SIG-M5 (cell line): ENCODE data around the gene MYOC.
"Not testable (repeated sequence)": the region's sequence is repeated elsewhere in the genome, so short reads cannot be mapped to it uniquely, and the experiment has no call there.

Experiments
- DNase-seq: peaks from one replicate; lab custom pipeline; 2025; lab: John Stamatoyannopoulos, UW

The MYOC gene

DNA sequence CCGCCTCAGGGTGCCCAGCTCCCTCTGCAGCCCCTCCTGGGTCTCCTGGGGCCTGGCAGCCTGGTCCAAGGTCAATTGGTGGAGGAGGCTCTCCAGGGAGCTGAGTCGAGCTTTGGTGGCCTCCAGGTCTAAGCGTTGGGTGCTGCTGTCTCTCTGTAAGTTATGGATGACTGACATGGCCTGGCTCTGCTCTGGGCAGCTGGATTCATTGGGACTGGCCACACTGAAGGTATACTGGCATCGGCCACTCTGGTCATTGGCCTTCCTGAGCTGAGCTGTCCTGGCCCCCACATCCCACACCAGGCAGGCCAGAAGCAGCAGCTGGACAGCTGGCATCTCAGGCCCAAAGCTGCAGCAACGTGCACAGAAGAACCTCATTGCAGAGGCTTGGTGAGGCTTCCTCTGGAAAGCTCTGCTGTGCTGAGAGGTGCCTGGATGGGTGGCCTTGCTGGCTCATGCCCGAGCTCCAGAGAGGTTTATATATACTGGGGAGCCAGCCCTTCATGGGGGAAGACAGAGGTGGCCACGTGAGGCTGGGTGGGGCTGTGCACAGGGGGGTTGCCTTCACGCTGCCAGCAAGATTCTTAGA lies at the start of gene MYOC:
TSS of gene MYOC (minus strand) at position 455 of the 589 bp plus-strand sequence. CDS start at position 378, 77 bp downstream.
- no peak for DNase-seq

DNA sequence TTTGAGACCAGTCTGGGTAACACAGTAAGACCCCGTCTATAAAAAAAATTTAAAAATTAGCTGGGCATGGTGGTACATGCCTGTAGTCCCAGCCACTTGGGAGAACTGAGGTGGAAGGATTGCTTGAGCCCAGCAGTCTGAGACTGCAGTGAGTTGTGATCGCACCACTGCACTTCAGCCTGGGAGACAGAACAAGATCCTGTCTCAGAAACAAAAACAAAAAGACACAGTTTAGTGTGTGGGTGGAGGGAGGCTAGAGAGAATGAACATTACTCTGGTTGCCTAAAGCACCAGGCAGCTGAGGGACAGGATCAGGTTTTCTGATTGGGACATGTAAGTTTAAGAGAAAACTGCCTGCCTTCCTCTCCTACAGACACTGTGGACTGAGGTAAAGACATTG lies 47.0 kb upstream of the MYOC start:
- DNase-seq: no peak

DNA sequence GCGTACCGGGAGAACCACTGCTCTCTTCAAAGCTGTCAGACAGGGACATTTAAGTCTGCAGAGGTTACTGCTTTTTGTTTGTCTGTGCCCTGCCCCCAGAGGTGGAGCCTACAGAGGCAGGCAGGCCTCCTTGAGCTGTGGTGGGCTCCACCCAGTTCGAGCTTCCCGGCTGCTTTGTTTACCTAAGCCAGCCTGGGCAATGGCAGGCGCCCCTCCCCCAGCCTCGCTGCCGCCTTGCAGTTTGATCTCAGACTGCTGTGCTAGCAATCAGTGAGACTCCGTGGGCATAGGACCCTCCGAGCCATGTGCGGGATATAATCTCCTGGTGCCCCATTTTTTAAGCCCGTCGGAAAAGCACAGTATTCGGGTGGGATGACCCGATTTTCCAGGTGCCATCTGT lies 43.3 kb upstream of the MYOC start:
- not testable (repeated sequence) for DNase-seq

DNA sequence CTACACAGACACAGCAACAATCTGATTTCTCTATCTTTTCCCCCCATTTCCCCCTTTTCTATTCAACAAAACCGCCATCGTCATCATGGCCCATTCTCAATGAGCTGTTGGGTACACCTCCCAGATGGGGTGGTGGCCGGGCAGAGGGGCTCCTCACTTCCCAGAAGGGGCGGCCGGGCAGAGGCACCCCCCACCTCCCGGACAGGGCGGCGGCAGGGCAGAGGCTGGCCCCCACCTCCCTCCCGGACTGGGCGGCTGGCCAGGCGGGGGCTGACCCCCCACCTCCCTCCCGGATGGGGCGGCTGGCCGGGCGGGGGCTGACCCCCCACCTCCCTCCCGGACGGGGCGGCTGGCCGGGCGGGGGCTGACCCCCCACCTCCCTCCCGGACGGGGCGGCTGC lies 41.1 kb upstream of the MYOC start:
- not testable (repeated sequence) for DNase-seq

DNA sequence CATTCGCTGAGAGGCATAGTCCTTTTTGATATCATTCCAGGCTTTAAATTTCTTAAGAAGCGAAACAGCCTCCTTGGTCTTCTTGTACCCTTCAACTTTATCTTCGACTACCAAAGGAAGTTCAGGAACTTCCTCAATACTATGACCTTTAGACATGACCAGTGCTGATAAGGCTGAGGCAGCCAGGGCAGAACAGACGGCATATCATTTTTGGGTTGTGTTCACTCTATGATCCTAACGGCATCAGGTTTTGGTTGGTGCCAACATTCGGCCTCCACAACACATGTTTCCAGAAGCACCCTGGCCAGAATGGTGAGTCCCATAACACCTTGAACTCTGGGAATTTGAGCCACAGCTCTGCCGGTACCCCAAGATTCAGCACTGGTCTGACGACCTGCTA lies 31.4 kb upstream of the MYOC start:
- no peak for DNase-seq

DNA sequence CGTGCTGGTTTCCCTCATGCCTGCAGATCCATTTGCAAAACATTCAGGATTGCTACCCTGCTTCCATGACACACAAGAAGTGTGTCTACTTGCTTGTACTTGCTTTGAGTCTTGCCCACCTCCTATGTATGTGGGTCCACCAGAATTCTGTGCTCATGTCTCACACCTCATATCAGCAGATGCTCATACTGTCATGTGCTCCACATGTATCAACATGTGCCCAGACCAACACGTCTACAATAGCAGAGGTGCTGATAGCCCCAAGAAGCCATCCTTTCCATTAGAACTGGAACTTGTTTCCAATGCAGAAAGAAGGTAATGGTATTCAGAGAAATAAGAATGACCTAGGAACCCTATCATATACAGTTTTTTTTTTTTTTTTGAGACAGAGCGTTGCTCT lies 27.9 kb upstream of the MYOC start:
- no peak for DNase-seq

DNA sequence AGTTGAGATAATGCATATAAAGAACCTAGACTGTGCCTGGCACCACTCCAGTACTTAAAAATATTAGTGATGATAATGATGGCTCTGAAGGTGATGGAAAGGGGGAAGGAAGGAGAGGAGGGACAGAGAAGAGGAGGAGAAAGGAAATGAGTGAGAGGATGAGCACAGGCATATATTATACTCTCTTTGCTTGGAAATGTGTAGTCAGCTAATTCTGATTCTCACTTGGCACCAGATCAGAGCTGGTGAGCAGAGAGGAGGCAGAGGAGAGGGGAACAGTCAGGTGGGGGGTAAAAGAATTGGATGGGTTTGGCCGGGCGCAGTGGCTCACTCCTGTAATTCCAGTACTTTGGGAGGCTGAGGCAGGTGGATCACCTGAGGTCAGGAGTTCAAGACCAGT lies 24.3 kb upstream of the MYOC start:
- no peak for DNase-seq

DNA sequence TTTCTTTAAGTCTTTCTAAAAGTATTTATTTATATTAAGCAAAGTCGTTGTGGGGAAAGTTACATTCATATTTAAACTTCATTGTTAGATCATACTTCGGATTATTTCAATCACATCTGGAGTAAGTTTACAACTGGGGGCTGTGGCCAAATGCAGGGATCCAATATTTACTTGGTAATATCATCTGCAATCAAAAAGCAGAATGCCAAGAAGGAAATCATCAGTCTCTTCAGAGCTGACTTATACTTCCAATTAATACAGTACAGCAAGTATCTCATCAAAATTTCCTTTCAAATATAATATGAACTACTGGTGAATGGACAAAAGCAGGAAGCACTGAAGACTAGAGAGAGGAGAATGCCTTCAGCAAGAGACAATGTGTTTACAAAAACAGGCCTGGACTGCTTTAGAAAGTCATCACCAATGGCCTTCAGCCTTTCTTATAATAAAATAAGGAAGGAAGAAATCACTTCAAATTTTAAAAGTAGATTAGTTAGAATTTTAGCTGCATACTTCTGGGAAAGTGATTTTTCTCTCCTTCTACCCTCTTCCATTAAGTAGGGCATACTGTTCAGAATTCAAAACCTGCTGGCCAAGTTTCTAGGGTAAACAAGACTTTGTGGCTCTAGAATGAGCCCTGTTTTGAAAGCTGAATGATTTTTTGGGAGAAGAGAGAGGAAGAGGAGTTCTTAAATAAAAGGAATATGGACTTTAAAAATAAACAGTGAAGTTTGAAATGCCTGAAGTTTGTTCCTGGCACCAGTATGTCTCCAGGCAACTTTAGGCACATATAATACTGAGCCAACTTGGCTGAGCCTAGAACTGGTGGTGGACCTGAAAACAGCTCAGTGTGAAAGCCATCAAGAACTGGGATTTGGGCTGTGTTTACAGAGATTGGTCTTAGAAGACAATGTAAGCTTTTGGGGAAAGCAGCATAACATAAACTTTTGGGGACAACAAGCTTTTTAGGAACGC lies 22.2 kb upstream of the MYOC start:
- no peak for DNase-seq

DNA sequence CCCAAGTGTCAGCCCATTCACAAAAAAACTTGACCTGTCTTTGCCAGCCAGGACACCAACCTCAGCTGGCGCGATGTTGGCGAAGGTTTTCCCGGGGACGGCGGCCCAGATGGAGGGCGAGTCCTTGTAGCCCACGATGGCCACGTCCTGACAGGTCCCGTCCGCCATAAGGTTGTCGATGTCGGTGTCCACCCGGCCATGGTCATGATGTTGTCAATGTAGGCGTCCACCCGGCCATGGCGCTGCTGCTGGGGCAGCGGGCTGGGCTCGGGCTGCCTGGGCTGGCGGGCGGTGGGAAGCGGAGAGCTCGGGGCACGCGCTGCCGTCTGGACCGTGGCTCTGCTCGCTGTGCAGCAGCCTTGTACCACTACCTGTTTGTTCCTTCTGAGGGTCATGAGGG lies 18.3 kb upstream of the MYOC start:
- DNase-seq: no peak

DNA sequence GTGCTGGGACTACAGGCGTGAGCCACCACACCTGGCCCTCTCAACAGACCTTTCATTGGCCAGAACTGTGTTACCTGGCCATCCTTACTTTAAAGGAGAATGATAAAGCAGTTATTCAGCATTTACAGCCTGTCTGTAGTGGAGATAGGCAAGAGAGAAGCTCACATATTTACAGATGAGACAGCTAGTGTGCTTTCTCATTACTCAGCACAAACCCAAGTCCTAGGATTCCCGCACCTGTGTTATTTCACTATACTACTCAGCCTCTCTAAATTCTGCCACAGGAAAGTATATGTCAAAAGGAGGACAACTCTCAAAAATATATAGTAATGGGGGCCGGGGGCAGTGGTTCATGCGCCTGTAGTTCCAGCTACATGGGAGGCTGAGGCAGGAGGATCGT lies 15.9 kb upstream of the MYOC start:
- DNase-seq: no peak

DNA sequence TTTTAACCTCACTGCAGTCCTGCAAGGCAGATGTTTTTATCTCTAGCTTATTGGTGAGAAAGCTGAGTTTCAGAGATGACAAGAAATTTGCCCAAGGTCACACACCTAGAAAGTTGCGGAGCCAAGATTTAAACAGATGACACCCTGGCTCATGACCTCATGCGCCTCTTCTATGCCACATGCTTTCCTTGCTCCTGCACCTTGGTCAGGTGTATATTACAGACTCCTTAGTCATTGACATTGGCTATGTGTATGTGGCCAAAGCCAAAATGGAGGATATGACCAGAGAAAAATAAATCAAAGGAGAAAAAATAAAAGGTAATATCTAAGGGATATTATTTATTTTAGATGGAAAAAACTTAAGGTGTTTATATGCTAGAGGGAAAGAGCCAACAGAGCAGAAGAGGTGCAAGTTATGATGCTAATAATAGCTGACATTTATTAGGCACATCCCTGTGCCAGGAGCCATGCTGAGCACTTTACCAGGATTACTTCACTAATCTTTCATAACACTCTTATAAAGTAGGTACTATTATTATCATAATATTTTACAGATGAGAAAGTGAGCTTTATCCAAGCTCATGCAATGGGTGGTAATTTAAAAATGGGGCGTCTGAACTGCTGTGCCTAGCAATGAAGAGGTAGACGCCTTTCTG lies 13.8 kb upstream of the MYOC start:
- DNase-seq: no peak

DNA sequence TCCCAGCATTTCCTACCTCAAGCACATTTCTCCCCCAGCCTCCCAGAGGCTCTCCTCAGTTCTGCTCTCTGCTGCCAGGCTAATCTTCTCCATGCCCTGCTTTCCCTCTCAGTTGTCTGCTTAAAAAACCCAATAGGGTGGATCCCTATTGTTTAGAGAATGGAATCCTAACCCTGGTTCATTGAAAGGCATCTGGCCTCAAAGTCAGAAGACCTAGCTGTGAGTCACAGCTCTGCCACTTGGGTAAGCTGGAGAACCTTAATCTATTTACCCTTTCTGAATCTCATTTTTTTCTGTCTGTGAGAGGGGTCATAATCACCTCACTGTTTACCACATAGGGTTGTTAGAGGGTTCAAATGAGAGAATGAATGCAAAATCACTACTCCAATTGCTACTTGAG lies 12.5 kb upstream of the MYOC start:
- no peak for DNase-seq

DNA sequence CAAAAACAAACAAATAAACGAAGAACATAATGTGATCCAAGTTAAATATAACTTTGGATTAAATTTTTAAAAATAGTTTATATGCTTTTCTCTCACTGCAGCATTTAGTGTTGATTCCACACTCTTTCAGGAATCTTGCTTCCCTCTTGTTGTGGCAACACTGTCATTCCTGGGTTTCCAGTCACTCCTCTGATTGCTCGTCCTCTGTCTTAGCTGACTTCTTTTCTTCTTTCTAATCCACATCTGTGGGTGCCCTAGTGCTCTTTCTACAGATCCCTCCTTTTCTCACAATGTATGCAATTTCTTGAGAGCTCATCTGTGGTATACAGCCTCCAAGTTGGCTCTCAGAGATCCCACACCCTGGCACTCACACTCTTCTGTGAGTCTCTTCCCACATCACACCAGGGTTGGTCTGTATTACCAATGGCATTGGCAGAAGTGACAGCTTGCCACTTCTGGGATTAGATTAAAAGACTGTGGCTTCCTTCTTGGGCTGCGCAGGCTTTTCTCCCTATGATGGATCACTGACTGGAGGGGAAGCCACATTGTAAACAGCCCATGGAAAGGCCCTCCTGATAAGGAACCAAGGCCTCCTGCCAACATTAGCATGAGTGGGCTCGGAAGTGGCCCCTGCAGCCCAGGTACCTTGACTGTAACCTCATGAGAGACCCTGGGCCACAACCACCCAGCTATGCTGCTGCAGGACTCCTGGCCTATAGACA lies 11.5 kb upstream of the MYOC start:
- no peak for DNase-seq

DNA sequence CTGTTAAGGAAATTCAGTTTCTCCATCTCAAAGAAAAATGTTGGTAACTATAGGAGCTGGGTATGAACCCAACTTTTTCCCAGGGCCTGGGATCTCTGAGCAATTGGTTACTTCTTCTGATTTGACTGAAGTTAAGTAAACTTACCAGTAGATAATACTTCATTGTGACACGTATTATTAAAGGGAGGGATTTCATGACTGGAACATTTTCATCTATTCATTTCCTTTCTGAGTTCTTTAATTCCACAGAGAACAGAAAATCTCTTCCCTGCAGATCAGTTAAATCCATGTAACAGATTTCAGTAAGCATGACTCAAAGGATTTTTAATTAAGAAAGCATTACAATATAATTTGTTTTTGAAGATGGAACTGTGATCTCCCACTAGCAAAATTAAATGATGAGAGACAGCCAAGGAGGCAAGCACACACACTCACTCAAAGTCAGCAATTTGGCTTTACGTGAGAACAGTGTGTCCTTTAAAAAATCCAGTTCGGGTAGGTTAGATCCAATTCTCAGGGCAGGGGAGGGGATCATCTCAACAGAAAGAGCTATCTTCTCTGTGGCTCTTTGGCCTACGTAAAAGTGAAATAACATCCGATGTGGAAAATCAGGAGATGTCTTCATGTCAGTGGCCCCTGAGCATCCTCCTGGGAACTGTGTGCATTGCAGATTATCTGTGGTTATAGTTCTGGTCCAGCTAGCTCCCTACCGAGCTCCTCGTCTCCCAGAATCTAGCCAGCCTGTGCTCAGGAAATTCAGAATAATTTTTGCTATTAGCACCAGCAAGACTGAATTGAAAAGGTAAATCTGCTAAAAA lies 10.8 kb upstream of the MYOC start:
- no peak for DNase-seq

DNA sequence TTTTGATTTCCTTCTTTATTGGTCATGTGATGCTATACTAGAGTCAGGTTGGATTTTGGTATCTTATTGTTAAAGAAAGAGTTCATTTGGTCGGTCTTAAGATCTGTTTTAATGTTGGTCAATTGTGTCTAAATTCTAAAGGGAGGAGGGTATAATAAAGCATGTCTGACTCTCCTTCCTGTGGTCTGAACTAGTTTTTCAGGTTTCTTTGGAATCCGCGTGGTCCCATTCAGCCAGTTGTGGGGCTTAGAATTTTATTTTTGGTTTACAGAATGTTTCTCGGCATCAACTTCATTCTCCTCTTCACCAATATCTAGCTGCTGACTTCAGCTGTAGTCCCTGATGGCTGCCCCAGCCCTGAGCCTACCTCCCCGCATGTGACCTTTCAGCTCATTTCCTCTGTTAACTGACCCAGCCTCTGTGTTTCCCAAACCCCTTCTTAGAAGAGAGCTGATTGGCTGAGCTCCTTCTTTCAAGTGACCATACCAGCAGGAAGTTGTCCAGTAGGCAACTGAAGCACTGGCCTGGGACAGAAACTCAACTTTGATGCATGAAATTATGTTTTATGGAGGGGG lies 8.7 kb upstream of the MYOC start:
- no peak for DNase-seq

DNA sequence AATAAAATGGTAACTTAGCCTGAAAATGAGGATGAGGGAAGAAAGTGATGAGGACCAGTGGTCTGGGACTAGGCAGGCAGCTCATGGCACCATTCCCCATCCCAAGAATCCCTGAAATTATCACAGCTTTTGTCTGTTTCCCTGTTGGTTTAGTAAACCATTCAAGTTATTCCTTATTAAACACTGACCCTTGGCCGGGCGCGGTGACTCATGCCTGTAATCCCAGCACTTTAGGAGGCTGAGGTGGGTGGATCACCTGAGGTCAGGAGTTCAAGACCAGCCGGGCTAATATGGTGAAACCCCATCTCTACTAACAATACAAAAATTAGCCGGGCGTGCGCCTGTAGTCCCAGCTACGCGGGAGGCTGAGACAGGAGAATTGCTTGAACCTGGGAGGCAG lies 3.7 kb upstream of the MYOC start:
- DNase-seq: not testable (repeated sequence)

DNA sequence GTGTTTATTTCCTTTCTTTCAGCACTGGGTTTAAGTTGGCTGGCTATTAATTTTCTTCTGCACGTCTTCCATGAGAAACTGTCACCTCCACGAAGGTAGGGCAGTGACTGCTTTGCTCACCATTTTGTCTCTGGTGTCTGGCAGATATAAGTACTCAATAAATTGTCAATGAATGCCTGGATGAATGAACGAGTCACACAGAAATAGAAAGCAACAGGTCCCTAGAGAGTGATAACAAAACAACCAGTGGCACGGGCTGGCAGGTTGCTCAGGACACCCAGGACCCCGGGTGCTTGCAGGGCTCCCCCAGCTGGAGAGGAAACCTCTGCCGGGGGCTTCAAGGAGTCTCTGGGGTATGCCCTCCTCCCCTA lies 3.2 kb upstream of the MYOC start:
- DNase-seq: no peak

DNA sequence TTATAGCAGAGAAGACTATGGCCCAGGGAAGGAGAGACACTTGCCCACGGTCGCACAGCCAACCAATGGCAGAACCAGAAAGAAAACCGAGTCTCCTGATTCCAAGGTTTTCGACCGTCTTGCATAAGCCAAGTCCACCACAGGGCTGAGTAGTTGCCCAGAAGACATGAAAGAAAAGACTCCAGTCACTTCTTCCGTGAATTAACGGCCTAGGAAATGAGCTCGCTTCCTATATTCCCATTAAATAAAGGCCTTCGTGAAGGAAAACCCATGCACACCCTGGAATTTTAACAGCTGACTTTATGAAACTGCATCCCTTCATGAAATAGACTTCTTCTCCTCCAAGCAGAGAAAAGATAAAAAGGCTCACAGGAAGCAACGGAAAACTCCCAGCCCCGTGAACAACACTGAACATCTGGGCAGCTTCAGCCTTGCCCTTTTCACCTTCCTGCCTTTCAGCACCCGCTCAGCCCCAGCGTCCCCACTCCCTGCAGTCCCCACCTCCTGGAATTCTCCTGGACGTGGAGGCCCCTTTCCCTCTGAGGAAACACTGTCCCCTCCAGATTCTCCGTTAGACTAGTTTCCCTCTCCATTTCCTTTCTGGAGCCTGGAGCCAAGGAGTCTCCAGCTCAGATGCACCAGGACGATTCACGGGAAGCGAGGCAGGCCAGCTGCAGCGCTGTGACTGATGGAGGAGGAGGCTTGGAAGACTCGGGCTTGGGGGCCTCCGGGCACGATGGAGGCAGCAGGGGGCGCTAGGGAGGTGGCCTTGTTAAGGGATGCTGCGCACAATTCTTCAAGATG lies 2.7 kb upstream of the MYOC start:
- DNase-seq: no peak

DNA sequence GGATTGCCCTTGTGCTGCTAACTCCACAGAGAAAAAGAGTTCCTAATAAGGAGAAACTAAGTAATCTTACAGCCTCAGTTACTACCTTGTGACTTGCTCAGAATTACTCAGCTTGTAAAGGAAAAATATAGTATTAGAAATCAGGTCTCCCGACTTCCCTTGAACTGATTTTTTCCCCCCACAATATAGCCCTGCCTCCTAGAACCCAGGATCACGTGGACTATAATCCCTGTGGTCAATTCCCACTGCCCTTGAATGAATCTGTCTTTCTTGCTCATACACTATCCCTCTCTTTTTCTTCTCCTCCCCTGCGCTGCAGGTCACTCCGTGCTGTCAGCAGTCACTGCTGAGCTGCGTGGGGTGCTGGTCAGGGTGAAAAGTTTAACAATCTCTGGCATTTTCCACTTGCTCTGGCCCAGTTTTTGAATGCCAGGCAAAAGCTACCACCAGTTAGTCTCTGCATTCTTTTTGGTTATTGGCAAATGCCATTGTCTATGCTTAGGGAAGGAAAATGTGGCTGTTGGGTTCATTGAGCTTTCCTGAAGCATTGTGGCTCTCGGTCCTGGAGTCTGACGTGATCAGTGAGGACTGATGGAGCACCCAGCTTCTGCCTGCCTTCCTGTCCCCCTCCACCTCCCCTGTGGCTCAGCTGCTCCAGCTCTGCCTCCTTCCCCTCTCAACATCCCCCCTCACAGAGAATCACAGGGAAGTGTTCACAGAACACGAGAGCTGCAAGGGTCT lies 1.9 kb upstream of the MYOC start:
- DNase-seq: no peak

DNA sequence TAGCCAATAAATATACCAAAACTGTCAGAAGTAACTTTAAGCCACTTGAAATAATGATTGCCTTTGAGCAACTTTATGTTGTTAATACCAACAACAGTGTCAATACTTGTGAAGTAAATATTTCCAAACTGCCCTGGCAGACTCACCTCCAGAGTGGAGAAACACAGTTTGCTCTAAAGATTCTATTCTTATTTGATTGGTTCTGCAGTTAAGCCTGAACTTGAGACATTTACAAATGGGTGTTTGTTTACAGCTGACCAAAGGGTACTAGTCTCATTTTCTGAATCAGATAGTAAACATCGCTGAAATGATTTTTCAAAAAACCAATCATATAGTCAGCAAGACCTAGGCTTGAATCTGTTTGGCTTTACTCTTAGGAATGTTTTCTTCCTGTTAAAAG lies 1.3 kb upstream of the MYOC start:
- no peak for DNase-seq
